HG02763 (cell line): ENCODE results near the gene LRP5.

Experiments
- ATAC-seq: cut with Tn5 transposase; IDR thresholded peaks from one replicate; pipeline ENCODE4 v1.9.1; 2021; ENCODE audit warnings: mild to moderate bottlenecking, moderate library complexity; ENCODE audit not compliant: unreplicated experiment

LRP5 gene

DNA sequence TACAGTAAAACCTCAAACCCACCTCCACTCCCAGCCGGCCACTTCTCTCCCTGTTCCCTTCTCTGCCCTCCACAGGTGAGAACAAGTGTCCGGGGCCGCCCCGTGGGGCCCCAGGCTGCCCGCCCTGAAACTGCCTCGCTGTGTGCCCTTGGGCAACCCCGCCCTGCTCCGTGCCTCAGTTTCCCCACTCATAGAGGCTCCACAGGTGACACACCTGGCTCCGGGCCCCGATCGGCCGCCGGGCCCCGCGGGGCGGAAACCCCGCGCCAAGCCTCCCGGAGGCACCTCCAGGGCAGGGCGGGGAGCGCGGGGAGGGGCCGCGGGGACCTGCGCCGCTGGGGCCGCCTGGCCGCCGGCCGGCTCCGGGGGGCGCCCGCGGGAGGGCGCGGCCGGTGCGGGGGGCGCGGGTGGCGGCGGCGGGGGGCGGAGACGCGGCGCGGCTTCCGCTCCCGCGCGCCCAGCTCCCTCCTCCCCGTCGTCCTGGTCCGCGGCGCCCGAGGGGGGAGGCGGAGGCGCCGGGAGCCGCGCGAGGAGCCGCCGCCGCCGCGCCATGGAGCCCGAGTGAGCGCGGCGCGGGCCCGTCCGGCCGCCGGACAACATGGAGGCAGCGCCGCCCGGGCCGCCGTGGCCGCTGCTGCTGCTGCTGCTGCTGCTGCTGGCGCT lies at the start of gene LRP5:
Gene LRP5 (plus strand): TSS at position 475 of the 663 bp plus-strand sequence. CDS start 124 bp downstream, at position 599.
- ATAC-seq: peak; percentile 51

DNA sequence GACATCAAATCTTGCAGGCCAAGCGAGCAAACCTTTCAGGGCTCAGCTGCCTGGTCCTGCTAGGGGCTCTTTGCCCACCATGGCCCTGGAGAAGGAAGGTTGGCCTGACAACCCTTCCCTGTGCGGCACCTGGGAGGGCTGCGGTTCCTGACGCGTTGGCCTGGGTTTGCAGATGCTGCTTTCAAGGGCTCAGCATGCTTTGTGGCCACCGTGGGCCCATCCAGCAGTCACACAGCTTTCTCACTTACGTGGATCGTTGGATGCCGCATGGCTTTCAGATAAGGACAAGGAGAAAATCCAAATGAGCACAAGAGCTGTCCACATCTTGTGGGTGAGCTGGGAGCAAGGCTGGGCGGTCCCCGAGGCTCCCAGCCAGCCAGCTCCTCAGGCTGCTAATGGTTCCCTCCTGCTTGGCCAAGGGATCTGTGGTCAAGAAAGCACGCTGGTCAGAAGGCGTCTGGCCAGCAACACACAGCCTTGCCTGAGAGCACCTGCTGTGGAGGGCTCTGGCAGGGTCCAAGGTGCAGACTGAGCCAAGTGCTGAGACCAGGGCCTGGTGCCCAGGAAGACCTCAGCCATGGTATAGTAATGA lies 48.9 kb upstream of the LRP5 start:
- ATAC-seq: no peak

DNA sequence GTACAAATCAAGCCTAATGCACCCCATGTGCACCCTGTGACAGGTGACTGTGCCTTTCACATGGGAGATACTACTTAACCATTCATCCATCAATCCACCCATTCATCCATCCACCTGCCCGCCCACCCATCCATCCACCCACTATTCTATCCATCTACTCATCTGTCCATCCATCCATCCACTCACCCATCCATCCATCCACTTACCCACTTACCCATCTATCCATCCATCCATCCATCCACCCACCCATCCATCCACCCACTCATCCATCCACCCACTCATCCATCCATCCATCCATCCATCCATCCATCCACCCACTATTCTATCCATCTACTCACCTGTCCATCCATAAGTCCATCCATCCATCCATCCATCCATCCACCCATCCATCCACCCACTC lies 48.1 kb upstream of the LRP5 start:
- no peak for ATAC-seq

DNA sequence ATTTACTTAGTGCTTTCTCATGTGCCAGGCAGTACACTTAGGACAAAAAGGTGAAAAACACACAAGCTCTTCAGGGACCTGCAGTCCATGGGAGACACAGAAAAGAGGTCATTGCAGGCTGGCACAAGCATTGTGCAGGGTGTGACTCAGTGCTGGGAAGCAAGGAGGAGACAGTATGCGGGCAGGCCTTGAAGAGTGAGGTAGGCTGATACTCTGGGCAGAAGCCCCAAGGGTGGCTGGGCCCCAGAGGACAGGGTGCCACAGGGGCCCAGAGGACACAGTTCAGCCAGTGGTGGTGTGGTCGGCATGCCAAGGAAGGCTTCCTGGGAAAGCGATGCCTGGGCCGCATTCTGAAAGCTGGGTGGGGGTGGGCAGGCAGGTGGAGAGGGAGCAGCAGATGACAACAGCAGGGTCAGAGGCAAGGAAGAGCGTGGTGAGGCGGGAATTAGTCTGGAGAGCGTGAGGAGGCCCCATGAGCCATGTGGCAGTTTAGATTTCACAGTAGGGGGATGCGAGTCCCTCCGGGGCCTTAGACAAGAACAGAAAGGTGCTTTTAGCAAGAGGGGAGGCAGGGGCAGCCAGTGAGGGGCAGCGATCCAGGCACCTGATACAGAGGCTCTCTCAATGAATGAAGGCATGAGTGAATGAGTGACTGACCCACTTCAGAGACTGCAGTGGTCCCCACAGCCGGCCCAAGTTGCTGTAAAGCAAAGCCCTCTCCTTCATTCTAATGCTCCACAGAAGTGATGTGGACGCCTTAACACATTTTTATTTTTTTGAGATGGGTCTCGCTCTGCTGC lies 47.5 kb upstream of the LRP5 start:
- no peak for ATAC-seq

DNA sequence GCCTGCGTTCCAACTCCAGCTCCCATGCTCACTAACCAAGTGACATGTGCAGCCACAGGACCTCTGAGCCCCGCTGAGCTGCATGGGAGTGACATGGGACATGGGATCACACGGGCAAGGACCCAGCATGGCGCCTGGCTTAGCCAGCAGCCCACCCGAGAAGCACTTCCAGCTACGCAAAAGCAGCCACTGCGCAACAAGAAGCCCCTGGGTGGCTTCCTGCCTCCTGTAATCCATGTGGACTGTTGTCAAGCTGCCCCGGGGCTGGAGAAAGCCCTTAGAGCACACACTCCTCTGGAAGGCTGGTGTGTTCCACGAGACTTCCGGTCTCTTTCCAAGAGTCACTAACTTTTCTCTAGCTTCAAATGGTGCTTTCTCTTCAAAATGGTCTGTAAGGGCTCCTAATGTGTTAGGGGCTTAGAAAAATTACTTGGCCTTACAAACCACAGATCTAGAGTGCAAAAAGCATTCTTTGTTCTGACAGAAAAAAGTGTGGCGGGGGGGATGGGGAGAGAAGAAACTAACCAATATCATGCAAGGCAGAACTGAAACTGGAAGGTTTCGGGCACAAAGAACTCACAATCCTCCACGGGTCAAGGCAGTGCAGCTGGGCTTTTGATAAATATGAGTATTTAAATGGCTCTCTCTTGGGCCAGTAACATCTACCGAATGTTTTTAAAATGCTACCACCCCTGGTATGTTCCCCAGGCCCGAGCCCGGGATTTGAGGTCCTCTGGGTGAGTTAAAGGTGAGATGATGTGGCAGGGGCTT lies 46.1 kb upstream of the LRP5 start:
- no peak for ATAC-seq

DNA sequence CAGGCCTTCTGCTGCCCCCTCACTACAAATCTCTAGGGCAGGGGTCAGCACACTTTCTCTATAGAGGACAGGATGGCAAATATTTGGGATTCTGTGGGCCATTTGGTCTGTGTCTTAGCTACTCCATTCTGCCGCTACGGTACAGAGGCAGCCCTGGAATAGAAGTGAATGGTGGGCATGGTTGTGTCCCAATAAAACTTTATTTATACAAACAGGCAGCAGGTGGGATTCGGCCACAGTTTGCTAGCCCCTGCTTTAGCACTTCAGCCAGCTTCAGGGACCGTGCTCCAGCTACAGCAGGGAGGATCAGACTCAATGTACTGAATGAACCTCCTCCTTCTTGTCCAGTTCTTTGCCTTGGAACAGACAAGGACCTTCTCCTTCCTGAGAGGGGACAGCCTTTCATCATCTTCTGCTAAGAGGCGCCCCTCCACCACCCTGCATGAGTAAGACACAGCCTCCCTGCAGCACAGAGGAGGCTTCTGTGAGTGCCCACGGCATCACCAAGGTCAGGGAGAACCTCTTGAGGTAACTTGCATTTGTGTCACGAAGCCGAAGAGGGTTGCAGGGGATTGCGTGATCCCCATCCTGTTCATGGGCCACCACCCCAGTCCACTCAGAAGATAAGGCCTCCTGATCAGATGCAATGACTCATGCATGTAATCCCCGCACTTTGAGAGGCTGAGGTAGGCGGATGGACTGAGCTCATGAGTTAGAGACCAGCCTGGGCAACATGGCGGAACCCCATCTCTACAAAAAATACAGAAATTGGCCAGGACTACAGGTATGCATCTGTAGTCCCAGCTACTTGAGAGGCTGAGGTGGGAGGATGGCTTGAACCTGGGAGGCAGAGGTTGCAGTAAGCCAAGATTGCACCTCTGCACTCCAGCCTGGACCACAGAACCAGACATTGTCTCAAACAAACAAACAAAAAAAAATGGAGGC lies 45.2 kb upstream of the LRP5 start:
- ATAC-seq: no peak

DNA sequence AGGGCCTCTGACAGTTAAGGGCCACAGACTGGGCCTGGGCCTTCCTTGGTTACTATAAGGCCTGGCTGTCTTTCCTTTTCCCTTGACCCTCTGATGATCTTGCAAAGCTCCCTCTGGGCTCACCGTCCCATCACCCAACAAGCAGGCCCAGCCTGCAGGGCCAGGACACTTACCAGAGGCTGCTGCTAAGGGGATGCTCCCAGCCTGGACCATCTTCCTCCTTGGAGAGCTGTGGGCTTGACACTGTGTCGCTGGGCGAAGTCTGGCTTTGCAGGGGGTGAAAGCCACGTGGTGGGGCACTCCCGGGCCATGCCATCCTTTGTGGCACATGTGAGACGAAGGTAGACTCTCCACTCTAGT lies 44.5 kb upstream of the LRP5 start:
- ATAC-seq: no peak

DNA sequence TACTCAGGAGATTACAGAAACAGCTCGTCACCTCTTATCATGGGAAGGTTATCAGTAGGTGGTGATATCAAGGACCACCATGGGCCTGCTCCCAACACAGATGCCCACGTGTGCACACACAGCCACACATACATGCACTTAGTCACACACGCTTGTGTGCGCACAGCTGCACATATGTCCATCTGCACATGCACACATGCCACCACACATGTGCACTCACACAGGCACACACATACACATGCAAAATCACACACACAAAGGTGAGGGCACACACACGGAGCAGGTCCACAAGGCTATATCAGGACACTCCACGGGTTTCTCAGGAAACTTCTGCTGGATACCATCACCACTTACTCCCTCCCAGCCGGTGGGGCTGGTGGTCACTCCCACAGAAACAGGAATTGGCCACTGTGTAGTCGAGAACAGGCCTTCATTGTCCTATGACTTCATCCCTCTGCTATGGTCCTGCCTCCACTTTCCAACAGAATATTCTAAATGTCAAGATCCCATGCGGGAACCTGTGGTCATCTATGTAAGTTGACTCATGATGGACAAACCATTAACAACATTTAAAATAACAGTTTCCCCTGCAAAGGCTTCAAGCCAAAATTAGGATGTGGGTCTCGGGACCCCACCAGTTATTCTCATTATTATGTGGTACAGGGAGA lies 42.8 kb upstream of the LRP5 start:
- no peak for ATAC-seq

DNA sequence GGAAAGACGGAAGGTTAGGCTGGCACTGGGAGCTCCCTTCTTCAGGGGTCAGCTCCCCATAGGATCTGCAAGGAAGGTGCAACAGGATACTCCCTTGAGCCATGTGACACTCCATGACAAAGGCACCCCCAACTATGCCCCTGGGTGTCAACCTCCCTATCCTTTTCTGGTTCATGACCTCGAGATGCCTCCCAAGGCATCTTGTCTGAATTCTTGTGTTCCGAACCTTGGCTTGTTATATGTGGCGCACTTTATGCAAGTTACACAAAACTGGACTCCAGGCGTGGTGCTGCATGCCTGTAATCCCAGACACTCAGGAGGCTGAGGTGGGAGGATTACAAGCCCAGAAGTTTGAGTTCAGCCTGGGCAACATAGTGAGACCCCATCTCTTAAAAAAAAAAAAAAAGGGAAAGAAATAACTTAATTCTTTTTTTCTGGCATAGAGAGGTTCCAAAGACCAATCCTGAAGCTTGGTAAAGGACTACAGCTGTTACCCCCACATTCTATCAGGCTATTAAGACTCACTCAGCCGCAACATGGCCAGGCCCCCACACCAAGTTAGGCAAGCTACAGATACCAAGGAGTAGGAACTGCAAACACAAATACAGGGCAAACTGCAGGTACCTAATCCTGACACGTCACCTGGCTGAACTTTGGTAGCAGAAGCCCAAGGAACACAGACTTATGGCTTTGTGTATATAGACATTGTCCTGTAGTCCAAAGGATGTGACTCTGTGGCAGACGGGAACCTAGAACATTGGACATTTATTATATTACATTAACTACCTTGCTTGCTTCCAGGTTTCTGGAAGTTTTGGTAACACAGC lies 42.0 kb upstream of the LRP5 start:
- ATAC-seq: no peak

DNA sequence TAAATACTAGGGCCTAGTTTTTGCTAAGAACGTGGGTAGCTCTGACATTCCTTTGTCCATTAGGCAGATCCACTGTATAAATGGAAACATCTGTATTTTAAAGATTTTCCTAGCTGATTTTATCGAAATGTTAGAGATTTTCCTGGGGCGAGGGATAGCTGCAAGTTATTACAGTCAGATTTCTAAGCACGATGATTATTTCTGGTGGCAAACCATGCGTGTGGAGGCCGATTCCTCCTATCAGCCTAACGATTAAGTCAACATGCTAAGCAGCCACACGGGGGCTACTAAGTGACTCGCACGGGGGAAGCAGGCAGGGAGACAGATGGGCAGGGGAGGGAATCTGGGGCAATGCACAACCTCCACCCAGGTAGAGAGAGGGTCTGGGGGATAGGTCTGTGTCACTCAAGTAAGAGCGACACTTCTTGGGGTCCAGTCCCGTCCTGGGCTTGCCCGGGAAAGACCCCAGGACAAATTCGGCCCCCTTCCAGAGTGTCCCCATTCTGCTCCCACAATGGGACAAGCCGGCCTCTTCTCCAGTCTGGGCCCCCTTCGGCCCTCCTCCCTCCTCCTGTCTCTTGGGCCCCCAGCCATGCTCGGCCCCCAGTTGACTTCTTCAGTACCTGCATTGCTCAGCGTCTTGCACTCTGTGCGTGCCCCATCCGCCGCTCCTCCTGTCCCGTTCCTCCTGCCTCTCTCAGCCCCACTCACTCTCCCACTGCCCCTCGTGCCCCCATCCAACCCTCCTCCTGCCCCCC lies 41.2 kb upstream of the LRP5 start:
- ATAC-seq: peak; percentile 23

DNA sequence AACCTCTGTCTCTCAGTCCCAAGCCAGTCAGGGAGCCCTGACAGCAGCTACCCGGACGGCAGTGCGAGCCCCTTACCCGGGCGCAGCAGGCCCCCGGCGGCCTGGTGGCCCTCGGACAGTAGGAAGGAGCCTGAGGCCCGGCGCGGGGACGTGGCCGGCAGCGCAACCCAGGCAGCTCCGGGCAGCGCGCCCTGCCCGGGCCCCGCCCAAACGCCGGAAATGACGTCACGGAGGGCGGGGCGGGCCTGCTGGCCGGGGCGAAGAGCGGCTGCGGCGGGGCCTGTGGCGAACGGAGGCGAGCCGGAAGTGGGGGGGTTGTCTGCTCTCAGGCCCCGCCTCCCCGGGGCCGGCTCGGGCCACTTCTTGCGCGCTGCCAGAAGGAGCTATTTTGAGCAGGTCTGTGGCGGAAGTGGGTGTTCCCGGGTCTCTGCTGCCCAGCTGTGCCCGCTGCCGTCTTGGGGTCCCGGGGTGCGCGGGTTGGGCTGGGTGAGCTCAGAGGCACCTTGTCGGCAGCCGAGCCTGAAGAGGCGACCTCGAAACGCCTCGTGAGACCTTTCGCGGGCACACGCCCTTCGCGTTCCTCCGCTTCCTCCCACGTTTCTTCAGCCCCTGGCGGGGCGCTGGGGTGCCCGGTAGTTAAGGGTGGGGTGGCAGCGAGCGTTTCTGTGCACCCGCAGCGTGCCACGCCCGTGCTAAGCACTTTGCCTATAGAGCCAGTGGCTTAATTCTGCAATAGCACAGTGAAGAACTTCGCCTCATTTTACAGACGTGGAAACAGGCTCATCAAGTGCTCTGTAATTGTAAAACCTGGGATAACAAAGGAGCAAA lies 40.4 kb upstream of the LRP5 start, which contains the start of gene C11orf24:
Gene C11orf24 (minus strand): TSS at position 193 of the 828 bp plus-strand sequence. CDS start 8,206 bp downstream, outside the sequence.
- peak; percentile 77 for ATAC-seq

DNA sequence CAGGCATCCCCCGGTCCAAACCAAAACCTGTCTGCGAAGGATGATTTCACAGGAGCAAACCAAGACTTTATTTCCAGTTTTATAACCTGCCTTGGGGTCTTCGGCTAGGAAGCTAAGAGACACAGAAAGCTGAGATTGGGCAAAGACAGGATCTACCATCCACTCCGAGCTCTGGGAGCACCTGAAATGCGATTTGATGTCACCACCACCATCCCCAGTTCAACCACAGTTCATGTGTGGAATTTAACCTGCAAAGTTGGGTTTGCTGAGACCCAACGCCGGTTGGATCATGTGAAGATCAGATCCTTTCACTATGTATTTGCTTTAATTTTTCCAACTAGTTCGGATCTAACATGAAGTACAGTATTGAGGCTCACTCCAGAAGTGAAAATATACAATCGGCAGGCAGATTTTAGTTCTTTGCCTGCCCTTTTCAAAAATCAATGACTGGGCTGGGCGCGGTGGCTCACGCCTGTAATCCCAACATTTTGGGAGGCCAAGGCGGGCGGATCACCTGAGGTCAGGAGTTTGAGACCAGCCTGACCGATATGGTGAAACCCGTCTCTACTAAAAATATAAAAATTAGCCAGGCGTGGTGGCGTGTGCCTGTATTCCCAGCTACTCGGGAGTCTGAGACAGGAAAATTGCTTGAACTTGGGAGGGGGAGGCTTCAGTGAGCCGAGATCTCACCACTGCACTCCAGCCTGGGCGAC lies 39.2 kb upstream of the LRP5 start:
- ATAC-seq: no peak

DNA sequence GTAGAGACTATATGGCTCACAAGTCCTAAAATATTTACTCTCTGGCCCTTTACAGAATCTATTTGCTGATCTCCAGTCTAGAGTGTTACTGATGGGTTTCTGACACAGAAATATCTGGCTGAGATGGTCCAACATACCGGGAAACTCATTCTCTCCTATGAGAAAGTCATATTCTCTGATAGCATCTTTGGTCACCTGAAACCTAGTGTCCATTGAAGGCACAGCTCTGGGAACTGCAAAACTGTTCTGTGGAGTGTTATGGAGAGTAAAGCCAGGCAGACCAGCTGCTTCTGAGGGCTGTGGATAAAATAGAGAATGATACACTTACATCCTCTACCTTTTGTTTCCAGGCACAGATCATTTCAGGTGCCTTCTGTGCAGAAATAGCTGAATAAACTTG lies 38.1 kb upstream of the LRP5 start:
- no peak for ATAC-seq

DNA sequence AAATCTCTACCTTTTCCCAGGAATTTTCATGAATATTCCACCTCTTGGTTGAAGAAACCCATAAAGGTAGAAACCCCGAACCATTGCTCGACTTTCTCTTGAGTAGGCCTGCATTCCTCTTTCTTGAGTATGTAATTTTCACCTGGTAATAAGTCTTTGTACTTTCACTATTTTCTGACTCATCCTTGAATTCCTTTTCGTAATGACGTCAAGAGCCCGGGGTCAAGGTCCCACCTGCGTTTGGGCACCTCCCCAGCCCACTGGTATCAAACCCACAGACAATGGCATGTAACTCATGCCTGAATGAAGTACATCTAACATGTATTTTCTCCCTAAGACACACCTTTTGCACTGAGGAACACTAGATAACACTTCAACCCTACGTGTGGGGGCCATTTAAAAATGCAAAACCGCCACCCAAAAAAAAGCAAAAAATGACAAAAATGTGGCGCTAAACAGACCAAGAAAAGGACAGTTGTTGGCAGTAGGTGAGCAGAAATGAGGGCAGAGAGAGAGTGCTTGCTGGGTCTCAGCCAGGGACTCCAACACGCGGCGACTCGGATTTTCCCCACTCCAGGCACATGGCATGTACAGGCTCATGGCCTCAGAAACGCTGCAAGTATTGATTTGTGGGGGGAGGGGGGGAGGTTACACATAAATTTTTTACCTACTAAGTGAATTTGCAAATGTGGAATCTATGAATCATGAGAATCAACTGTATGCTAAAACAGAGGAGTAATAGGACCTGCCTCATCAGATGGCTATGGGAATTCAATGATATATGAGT lies 36.5 kb upstream of the LRP5 start:
- ATAC-seq: no peak

DNA sequence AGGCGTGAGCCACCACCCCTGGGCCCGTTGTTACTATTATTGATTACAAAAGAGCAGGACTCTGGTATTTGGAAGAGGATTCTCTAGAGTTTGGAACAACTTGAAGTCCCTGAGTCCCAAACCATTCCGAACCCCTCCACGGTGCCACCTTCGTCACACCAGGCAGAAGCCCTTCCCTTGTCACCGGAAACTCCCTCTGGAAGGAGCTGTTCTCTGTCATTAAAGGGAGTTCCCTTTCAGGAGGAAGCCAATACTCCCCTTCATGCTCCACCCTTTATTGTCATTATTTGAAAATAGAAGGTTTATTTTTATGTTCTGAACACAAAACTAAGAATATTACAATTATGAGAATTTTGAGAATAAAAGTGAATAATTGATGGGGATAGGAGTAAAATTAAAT lies 35.5 kb upstream of the LRP5 start:
- ATAC-seq: no peak

DNA sequence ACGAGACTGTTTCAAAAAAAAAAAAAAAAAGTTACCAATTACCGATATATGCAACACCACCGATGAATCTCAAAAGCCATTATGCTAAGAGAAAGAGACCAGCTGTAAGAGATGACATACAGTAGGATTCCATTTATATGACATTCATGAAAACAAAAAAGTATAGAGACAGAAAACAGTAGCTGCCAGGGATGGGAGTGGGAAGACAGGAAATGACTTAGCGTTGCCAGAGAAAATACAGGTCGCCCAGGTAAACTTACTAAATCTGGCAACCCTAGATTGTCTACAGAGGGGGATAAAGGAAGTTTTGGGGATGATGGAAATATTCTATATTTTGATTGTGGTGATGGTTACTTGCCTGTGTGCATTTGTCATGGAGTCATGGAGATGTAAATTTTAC lies 32.7 kb upstream of the LRP5 start:
- ATAC-seq: no peak
